GM10248 (cell line): ENCODE results near the gene CARMIL1.

Experiments used
- CTCF ChIA-PET: fragments of 300-600 bp; sonication (Branson Sonifier 250); formaldehyde crosslinking; extraction: SDS; loops from one replicate; lab custom pipeline; 2021; ENCODE audit warnings: antibody characterized with exemption; lab: Yijun Ruan, JAX
- POLR2A ChIA-PET: fragments of 350-650 bp; sonication (Branson Sonifier 250); formaldehyde crosslinking; extraction: SDS; loops from one replicate; lab custom pipeline; 2020; ENCODE audit warnings: antibody characterized with exemption; lab: Yijun Ruan, JAX
- DNase-seq: peaks from one replicate; pipeline ENCODE4 v3.0.0; 2012; ENCODE audit errors: extremely low spot score
- TF ChIP-seq, protein P1 (sequence below): IDR thresholded peaks from 2 replicates; pipeline ENCODE4 v1.5.1; 2012; ENCODE audit warnings: mild to moderate bottlenecking, low read depth; ENCODE audit errors: extremely low read depth, missing control alignments, control extremely low read depth

CARMIL1 gene

DNA sequence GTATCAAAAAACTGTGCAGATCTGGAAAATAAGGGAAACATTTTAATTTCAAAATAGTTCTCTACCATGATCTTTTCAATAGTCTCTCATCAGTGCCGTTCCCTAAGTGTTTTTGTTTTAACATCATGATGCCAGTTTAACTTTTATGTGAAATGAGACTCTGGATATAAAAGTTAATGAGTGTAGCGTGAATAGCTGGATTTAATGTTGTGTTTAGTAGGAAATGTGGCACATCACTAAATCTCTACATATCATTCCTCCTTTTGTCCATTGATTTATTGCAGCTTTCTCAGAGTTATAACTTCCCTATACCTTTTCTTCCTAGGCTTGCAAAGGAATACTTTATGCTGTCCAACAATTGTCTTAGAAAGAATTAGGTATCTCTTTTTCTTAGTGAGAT is 291.4 kb downstream of the CARMIL1 start:
- CTCF ChIA-PET, result interaction anchor here (0.6 to 1.8 kb wide), 4 partner anchors 14 to 305 kb away, joined by 3 to 6 read pairs (median 4); no protein-coding TSS in a partner anchor

GRCh38 chr6:25576919-25577318 is 297.7 kb downstream of the CARMIL1 start:
- ChIA-PET CTCF (interaction anchor here (1.2 to 1.3 kb wide), 2 partner anchors 11 to 12 kb away, joined by 3 to 4 read pairs; no protein-coding TSS in a partner anchor), POLR2A (no interaction called here)

More for the DNA sequence above, 291.4 kb downstream of the CARMIL1 start:
- no peak for DNase-seq
- TF ChIP-seq, protein P1, sequence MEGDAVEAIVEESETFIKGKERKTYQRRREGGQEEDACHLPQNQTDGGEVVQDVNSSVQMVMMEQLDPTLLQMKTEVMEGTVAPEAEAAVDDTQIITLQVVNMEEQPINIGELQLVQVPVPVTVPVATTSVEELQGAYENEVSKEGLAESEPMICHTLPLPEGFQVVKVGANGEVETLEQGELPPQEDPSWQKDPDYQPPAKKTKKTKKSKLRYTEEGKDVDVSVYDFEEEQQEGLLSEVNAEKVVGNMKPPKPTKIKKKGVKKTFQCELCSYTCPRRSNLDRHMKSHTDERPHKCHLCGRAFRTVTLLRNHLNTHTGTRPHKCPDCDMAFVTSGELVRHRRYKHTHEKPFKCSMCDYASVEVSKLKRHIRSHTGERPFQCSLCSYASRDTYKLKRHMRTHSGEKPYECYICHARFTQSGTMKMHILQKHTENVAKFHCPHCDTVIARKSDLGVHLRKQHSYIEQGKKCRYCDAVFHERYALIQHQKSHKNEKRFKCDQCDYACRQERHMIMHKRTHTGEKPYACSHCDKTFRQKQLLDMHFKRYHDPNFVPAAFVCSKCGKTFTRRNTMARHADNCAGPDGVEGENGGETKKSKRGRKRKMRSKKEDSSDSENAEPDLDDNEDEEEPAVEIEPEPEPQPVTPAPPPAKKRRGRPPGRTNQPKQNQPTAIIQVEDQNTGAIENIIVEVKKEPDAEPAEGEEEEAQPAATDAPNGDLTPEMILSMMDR, result no peak
- POLR2A ChIA-PET, result no interaction called here

GRCh38 chr6:25578538-25578937 is 299.4 kb downstream of the CARMIL1 start:
- POLR2A ChIA-PET, result no interaction called here
- TF ChIP-seq, protein P1, result no peak
- no peak for DNase-seq
- CTCF ChIA-PET, result interaction anchor here (1.2 to 6.7 kb wide), 5 partner anchors 14 to 355 kb away, joined by 3 to 26 read pairs (median 4); no protein-coding TSS in a partner anchor

More at GRCh38 chr6:25576919-25577318, 297.7 kb downstream of the CARMIL1 start:
- TF ChIP-seq, protein P1, result no peak
- no peak for DNase-seq

DNA sequence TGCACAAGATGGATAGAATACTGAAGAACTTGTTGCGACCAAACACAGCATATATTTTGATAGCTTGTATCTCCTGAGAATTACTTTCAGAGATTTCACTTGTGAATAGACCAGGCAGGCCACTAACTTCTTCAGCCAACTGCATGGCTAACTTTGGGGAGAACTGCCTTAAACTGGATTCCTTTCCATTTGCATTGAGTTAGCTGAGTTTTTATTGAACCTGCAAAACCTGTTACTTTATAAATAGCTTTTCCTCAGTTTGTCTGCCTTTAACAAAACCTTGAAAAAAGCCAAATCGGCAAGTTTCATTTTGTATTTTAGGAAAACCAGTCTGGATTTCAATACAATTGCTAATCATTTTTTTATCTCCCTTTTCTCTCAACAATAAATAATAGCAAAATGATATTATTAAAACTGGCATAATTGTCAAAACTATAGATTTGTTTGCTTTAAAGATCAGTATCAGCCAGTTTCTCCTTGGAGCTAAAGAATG is 300.3 kb downstream of the CARMIL1 start:
- DNase-seq, result no peak
- TF ChIP-seq, protein P1, result no peak
- ChIA-PET POLR2A (no interaction called here), CTCF (interaction anchor here (1.0 to 6.7 kb wide), 5 partner anchors 15 to 356 kb away, joined by 3 to 26 read pairs (median 4); no protein-coding TSS in a partner anchor)

DNA sequence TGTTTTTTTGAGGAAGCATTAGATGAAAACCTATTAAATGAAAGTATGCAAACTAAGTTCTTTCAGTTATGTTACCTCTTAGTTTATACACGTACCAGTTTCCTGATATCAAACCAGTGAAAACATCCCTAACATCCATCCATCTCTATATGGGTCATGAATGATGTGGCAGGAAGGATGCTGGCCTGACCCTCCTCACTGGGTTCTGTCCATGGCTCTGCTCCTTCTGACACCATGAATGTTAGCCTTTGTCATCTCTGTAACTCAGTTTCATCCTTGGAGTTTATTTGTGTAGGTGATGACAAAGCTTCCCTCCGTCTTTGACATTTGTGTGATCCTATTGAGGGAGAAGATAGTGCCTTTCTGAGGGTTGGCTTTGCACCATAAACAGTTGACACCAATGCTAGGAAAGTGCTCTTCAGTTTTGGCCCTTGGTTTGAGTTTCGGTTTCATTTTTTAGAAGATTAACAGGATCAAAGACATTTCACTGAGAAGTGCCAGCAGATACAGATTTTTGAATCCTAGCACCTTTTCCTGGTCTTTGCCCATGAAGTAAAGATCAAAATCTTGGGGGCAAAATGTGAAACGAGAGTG is 300.8 kb downstream of the CARMIL1 start:
- ChIA-PET CTCF (interaction anchor here (1.0 to 6.7 kb wide), 7 partner anchors 11 to 357 kb away, joined by 3 to 26 read pairs (median 4); no protein-coding TSS in a partner anchor), POLR2A (no interaction called here)
- TF ChIP-seq, protein P1, result no peak
- DNase-seq, result no peak

DNA sequence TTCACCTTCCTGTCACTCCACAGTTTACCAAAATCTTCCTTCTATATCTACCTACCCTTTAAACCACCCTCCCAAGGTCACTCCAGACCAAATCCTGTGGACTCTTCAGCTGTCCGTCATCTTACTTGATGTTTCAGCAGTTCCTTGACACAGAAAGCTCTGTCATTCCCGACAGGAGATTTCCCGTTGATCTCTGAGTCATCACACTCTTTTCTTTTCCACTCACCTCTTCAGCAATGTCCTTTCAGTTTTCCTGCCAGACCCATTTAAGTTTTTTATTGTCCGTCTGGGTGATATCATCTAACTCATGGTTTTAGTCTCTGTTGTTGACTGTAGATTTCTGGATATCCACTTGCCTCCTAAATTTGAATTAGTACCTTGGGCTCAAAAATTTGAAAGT is 302.9 kb downstream of the CARMIL1 start:
- TF ChIP-seq, protein P1, result no peak
- CTCF ChIA-PET, result interaction anchor here (0.8 to 6.7 kb wide), 4 partner anchors 9 to 358 kb away, joined by 3 to 26 read pairs (median 6); no protein-coding TSS in a partner anchor
- DNase-seq, result no peak
- POLR2A ChIA-PET, result no interaction called here
